Measurements from ENCODE around the gene TANGO6. TPM values are rescaled to one million over a fixed set of nuclear protein-coding genes. Genes with fewer than 3 reads are reported as not detected.

Gene TANGO6
- total and polyA plus RNA-seq, 4 donors, result 5.4 to 26.6 (median 13.2) TPM

Other genes with a start within 250 kb of the TANGO6 start
- gene CDH3, start 198.2 kb upstream of the TANGO6 start, total RNA-seq, result under 1 TPM; 0.81 to 0.97 TPM
- under 1 TPM in 1 of 2 donors, not detected in 1; 0.25 TPM for gene CDH3, start 198.2 kb upstream of the TANGO6 start, polyA plus RNA-seq
- gene CDH1, start 106.2 kb upstream of the TANGO6 start, total RNA-seq, result 1 to 10 TPM in 1 of 2 donors, under 1 TPM in 1; 0.29 to 1.0 TPM
- gene CDH1, start 106.2 kb upstream of the TANGO6 start, polyA plus RNA-seq, result 1 to 10 TPM in 1 of 2 donors, under 1 TPM in 1; 0.23 to 9.6 TPM